HG02642 (cell line): ENCODE results near the gene TUBA1C.
"Not testable (repeated sequence)": the region's sequence is repeated elsewhere in the genome, so short reads cannot be mapped to it uniquely, and the experiment has no call there.

ENCODE experiments used
- ATAC-seq: cut with Tn5 transposase; IDR thresholded peaks from one replicate; pipeline ENCODE4 v1.9.1; 2021; ENCODE audit warnings: mild to moderate bottlenecking; ENCODE audit not compliant: unreplicated experiment, poor library complexity

Gene TUBA1C

GRCh38 chr12:49301760-49302159 is 36.9 kb downstream of the TUBA1C start:
- no peak for ATAC-seq

- no peak for ATAC-seq
Measured at GRCh38 chr12:49304161-49304560, 39.3 kb downstream of the TUBA1C start.

DNA sequence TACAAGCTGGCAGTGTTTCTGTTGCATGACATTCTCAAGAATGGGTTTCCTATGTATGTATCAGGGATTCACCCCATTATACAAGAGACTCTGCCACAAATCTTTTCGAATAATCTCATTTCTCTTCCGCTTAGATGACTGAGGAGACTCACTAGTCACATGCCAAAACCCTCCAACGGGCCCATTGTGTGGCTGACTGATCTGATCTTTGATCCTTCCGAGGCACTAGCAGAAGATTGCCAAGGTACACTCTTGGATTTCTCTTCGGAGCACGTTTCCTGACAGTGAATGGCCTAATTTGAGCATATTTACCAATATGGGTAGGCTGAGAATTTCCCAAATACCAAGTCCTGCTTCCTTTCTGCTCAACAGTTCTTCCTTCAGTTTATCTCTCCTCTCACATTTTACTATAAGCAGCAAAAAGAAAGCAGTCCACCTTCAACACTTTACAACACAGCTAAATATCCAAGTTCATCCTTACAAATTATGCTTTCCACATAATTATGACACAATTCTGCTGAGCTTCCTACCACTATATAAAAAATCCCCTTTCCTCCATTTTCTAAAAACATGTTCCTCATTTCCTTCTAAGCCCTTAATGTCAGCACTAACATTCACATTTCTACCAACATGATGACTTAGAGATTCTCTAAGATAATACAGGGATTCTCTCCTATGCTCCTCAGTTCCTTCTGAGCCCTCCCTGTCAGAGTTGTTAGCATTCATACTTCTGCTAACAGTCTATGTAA is 41.1 kb downstream of the TUBA1C start:
- ATAC-seq: no peak

- ATAC-seq: no peak
Measured at GRCh38 chr12:49309386-49309785, 44.5 kb downstream of the TUBA1C start.

DNA sequence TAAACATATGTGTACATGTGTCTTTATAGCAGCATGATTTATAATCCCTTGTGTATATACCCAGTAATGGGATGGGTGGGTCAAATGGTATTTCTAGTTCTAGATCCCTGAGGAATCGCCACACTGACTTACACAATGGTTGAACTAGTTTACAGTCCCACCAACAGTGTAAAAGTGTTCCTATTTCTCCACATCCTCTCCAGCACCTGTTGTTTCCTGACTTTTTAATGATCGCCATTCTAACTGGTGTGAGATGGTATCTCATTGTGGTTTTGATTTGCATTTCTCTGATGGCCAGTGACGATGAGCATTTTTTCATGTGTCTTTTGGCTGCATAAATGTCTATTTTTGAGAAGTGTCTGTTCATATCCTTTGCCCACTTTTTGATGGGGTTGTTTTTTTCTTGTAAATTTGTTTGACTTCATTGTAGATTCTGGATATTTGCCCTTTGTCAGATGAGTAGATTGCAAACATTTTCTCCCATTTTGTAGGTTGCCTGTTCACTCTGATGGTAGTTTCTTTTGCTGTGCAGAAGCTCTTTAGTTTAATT is 45.6 kb downstream of the TUBA1C start:
- ATAC-seq: not testable (repeated sequence)

DNA sequence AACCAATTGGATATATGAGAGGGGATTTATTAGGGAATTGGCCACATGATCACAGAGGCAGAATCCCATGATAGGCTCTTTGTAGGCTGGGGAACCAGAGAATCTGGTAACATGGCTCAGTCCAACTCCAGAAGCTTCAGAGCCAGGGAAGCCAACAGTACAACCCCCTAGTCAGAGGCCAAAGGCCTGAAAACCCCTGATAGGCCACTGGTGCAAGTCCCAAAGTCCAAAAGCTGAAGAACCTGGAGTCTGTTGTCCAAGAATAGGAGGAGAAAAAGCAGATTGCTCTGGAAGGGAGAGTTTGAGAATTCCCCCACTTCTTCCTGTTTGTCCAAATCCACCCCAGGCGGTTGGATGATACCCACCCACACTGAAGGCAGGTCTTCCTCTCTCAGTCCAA is 49.9 kb downstream of the TUBA1C start:
- no peak for ATAC-seq

- ATAC-seq: not testable (repeated sequence)
Measured at GRCh38 chr12:49317118-49317517, 52.2 kb downstream of the TUBA1C start.

DNA sequence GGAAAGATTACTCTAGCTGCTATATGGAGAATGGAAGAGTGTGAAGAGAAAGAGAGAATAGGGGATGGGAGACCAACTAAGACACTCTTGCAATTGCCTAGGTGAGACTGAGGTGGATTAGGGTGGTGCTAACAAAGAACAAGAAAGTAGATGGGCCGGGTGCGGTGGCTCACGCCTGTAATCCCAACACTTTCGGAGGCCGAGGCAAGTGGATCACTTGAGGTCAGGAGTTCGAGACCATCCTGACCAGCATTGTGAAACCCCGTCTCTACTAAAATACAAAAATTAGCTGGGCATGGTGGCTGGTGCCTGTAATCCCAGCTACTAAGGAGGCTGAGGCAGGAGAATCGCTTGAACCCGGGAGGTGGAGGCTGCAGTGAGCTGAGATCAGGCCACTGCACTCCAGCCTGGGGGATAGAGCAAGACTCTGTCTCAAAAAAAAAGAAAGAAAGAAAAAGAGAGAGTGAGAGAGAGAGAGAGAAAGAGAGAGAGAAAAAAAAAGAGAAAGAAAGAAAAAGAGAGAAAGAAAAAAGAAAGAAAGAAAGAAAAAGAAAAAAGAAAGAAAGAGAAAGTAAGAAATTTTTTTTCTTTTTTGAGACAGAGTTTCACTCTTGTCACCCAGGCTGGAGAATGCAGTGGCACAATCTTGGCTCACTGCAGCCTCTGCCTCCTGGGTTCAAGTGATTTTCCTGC is 55.7 kb downstream of the TUBA1C start:
- not testable (repeated sequence) for ATAC-seq

DNA sequence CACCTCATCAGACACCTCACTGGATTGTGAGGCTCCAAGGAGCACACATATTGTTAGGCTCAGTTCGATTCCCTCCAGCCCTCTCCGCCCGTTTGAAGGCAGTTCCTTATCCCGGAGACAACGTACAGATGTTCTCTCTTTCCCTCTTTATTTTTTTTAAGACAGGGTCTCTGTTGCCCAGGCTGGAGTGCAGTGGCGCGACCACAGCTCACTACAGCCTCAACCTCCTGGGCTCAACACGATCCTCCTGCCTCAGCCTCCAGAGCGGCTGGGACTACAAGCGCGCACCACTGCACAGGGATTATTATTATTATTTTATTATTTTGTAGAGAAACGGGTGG is 57.5 kb downstream of the TUBA1C start:
- ATAC-seq: no peak

GRCh38 chr12:49322708-49323523 is 58.0 kb downstream of the TUBA1C start, which contains the start of gene TROAP:
TSS of gene TROAP (plus strand) at chr12:49323255. CDS start at chr12:49323609, 354 bp downstream.
- peak; percentile 98 for ATAC-seq

DNA sequence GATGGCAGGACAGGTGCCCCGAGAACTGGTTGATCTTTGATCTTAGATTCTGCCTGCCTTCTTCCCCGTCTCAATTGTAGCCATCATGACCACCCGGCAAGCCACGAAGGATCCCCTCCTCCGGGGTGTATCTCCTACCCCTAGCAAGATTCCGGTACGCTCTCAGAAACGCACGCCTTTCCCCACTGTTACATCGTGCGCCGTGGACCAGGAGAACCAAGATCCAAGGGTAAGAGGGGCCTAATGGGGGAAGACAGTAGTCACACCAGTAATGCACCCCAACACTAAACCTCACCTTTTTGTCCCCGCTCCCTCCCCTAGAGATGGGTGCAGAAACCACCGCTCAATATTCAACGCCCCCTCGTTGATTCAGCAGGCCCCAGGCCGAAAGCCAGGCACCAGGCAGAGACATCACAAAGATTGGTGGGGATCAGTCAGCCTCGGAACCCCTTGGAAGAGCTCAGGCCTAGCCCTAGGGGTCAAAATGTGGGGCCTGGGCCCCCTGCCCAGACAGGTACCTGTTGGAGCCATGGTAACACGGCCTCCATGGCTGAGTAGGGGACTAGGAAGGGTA is 58.7 kb downstream of the TUBA1C start:
- no peak for ATAC-seq
